GM12801 (cell line): ENCODE data around the gene GRK5.
A peak's percentile ranks its signal among the peaks of the same experiment; 100 is the strongest.

Source experiments
- CTCF ChIP-seq: IDR thresholded peaks from one replicate; pipeline ENCODE4 v1.5.1; 2011; ENCODE audit warnings: control low read depth; ENCODE audit not compliant: insufficient read length; ENCODE audit errors: extremely low read depth

GRK5 gene

GRCh38 chr10:119302172-119302571 is 94.8 kb downstream of the GRK5 start:
- TF ChIP-seq CTCF, result no peak

GRCh38 chr10:119302591-119303253 is 95.4 kb downstream of the GRK5 start:
- TF ChIP-seq CTCF, result no peak

GRCh38 chr10:119303886-119304285 is 96.5 kb downstream of the GRK5 start:
- no peak for TF ChIP-seq CTCF

GRCh38 chr10:119304541-119304940 is 97.2 kb downstream of the GRK5 start:
- no peak for TF ChIP-seq CTCF

- no peak for TF ChIP-seq CTCF
Observed at GRCh38 chr10:119305860-119306513, 98.6 kb downstream of the GRK5 start.

GRCh38 chr10:119306514-119306951 is 99.2 kb downstream of the GRK5 start:
- peak; percentile 65 for TF ChIP-seq CTCF

- no peak for TF ChIP-seq CTCF
Observed at GRCh38 chr10:119306986-119307392, 99.6 kb downstream of the GRK5 start.
